HG03558 (cell line): ENCODE results near the gene SNW1.
"Not testable (repeated sequence)": the region's sequence is repeated elsewhere in the genome, so short reads cannot be mapped to it uniquely, and the experiment has no call there.

Experiments used
- ATAC-seq: cut with Tn5 transposase; IDR thresholded peaks from one replicate; pipeline ENCODE4 v1.9.1; 2021; ENCODE audit warnings: moderate number of reproducible peaks; ENCODE audit not compliant: unreplicated experiment; ENCODE audit errors: extremely low read depth

Gene SNW1

GRCh38 chr14:77760381-77761204 is at the start of gene SNW1:
TSS of gene SNW1 (minus strand) at chr14:77761156. CDS start at chr14:77761127, 29 bp downstream.
- peak; percentile 91 for ATAC-seq

- ATAC-seq: no peak
Measured at GRCh38 chr14:77809011-77809410, 48.1 kb upstream of the SNW1 start.

- no peak for ATAC-seq
Measured at GRCh38 chr14:77808250-77808649, 47.3 kb upstream of the SNW1 start.

- ATAC-seq: no peak
Measured at GRCh38 chr14:77805706-77806105, 44.8 kb upstream of the SNW1 start.

GRCh38 chr14:77804592-77804991 is 43.6 kb upstream of the SNW1 start:
- ATAC-seq: no peak

GRCh38 chr14:77800814-77801213 is 39.9 kb upstream of the SNW1 start:
- ATAC-seq: no peak

GRCh38 chr14:77799863-77800730 is 39.1 kb upstream of the SNW1 start, which contains the start of gene ADCK1:
TSS of gene ADCK1 (plus strand) at chr14:77800109. CDS start at chr14:77818979, 18,870 bp downstream.
- ATAC-seq: peak; percentile 81

- not testable (repeated sequence) for ATAC-seq
Measured at GRCh38 chr14:77799456-77799855, 38.5 kb upstream of the SNW1 start.

GRCh38 chr14:77794357-77794756 is 33.4 kb upstream of the SNW1 start:
- ATAC-seq: no peak

GRCh38 chr14:77793255-77793654 is 32.3 kb upstream of the SNW1 start:
- ATAC-seq: not testable (repeated sequence)

- ATAC-seq: no peak
Measured at GRCh38 chr14:77791225-77791600, 30.3 kb upstream of the SNW1 start.

- ATAC-seq: no peak
Measured at GRCh38 chr14:77790566-77791224, 29.7 kb upstream of the SNW1 start.

GRCh38 chr14:77786148-77786547 is 25.2 kb upstream of the SNW1 start:
- ATAC-seq: no peak

GRCh38 chr14:77782202-77782601 is 21.2 kb upstream of the SNW1 start:
- no peak for ATAC-seq

GRCh38 chr14:77773966-77774365 is 13.0 kb upstream of the SNW1 start:
- ATAC-seq: not testable (repeated sequence)

GRCh38 chr14:77768442-77769069 is 7.6 kb upstream of the SNW1 start:
- not testable (repeated sequence) for ATAC-seq

GRCh38 chr14:77763978-77764377 is 3.0 kb upstream of the SNW1 start:
- no peak for ATAC-seq

- ATAC-seq: no peak
Measured at GRCh38 chr14:77763316-77763715, 2.4 kb upstream of the SNW1 start.

- ATAC-seq: no peak
Measured at GRCh38 chr14:77761205-77761931, 412 bp upstream of the SNW1 start.
